Prostate gland (tissue), 2 donors: ENCODE data around the gene RPL41.

Source experiments
- POLR2A ChIP-seq: fragments of 450-650 bp; IDR thresholded peaks from one replicate; pipeline ENCODE4 v1.6.1; 2016; ENCODE audit warnings: antibody characterized with exemption, mild to moderate bottlenecking
- TF ChIP-seq, protein P1 (sequence below), 4 experiments: fragments of 200-600 bp in 2 of 4; fragments of 450-650 bp in 2 of 4; sonication (generic) in 2 of 4; IDR thresholded peaks; 1 replicate in 3 of 4; 2 replicates in 1 of 4; pipeline ENCODE4 v1.5.1; 2016 to 2019; ENCODE audit warnings: antibody characterized with exemption in 4 of 4, mild to moderate bottlenecking in 2 of 4, moderate library complexity in 2 of 4

GRCh38 chr12:56152756-56153677 is 36.6 kb downstream of the RPL41 start:
- TF ChIP-seq, protein P1, sequence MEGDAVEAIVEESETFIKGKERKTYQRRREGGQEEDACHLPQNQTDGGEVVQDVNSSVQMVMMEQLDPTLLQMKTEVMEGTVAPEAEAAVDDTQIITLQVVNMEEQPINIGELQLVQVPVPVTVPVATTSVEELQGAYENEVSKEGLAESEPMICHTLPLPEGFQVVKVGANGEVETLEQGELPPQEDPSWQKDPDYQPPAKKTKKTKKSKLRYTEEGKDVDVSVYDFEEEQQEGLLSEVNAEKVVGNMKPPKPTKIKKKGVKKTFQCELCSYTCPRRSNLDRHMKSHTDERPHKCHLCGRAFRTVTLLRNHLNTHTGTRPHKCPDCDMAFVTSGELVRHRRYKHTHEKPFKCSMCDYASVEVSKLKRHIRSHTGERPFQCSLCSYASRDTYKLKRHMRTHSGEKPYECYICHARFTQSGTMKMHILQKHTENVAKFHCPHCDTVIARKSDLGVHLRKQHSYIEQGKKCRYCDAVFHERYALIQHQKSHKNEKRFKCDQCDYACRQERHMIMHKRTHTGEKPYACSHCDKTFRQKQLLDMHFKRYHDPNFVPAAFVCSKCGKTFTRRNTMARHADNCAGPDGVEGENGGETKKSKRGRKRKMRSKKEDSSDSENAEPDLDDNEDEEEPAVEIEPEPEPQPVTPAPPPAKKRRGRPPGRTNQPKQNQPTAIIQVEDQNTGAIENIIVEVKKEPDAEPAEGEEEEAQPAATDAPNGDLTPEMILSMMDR (IDR thresholded peaks at IDR 0.05) = no peak
- TF ChIP-seq POLR2A = no peak
